Measurements from ENCODE around the gene ESPL1. TPM values are rescaled to one million over a fixed set of nuclear protein-coding genes. Genes with fewer than 3 reads are reported as not detected.

Gene ESPL1
- total and polyA plus RNA-seq, 2 of the 8 experiments (the other 6 are each of a cell fraction or from before 2014, with no cell fraction given): 31.8 to 52.7 TPM

GRCh38 chr12:53292426-53292825 lies 24.3 kb downstream of the ESPL1 start:
- Histone ChIP-seq H3K4me2 (ENCODE audit: insufficient read depth in 1 of 2, low read depth in 2 of 2, low read length in 2 of 2) (no peak overlapping the region), H3K14ac (ENCODE audit: insufficient read length) (no peak overlapping the region), H4K91ac (replicated peaks; ENCODE audit: insufficient read length, low read length) (no peak overlapping the region), H3K18ac (ENCODE audit: extremely low read depth, low read length) (no peak overlapping the region), H2BK12ac (ENCODE audit: low read depth, low read length) (no peak overlapping the region), H3K23ac (ENCODE audit: insufficient read length) (no peak overlapping the region), H4K8ac (ENCODE audit: extremely low read depth, insufficient read depth, low read length) (no peak overlapping the region), H3K4ac (replicated peaks; ENCODE audit: insufficient read length, low read depth, low read length) (no peak overlapping the region), H3K4me1 (replicated peaks in 1 of 4; ENCODE audit: control insufficient read depth in 3 of 4, insufficient read depth in 4 of 4, low read length in 3 of 4) (peaks cover 0 to 2% (median under 1%) of the 10 kb centered on the region in 4 experiments; a peak in 3 of 7 replicates), H3K9me3 (ENCODE audit: insufficient read depth in 2 of 2, low read depth in 1 of 2, low read length in 1 of 2) (no peaks in the 10 kb centered on the region), H3K56ac (replicated peaks; ENCODE audit: insufficient read length, low read depth, low read length) (no peak overlapping the region), H2BK120ac (replicated peaks; ENCODE audit: low read depth, low read length) (no peak overlapping the region), H3K9ac (replicated peaks in 1 of 4; ENCODE audit: extremely low read depth in 1 of 4, low read depth in 3 of 4, low read length in 3 of 4) (no peak overlapping the region), H2AK5ac (ENCODE audit: low read depth, low read length) (no peak overlapping the region), H3K36me3 (ENCODE audit: control insufficient read depth in 2 of 4, insufficient read depth in 4 of 4, low read length in 3 of 4) (peaks cover 19 to 39% (median 34%) of the 10 kb centered on the region in 4 experiments), H2AFZ (ENCODE audit: low read length) (no peak overlapping the region), H2BK15ac (ENCODE audit: low read length) (no peak overlapping the region), H3K4me3 (ENCODE audit: extremely low read depth in 1 of 4, insufficient read depth in 2 of 4, low read depth in 3 of 4, low read length in 4 of 4) (no peak overlapping the region), H4K5ac (ENCODE audit: insufficient read length, low read depth, low read length) (no peak overlapping the region), H3K79me2 (ENCODE audit: control insufficient read depth in 1 of 2, insufficient read depth in 2 of 2, low read length in 2 of 2) (peaks cover 5 to 15% of the 10 kb centered on the region in 2 experiments; a peak in 3 of 4 replicates), H2BK5ac (ENCODE audit: low read depth, low read length) (no peak overlapping the region), H3K27ac (ENCODE audit: low read depth, low read length) (no peak overlapping the region), H2BK20ac (ENCODE audit: low read length) (no peak overlapping the region), H4K20me1 (replicated peaks in 1 of 2; ENCODE audit: control insufficient read depth in 1 of 2, insufficient read depth in 2 of 2, low read length in 2 of 2) (peaks cover 3 to 5% of the 10 kb centered on the region in 2 experiments), H3K23me2 (ENCODE audit: low read depth, low read length) (peaks cover 4% of the 10 kb centered on the region), H3K27me3 (replicated peaks in 1 of 4; ENCODE audit: control insufficient read depth in 3 of 4, extremely low read depth in 1 of 4, insufficient read depth in 3 of 4, low read length in 3 of 4) (no peaks in the 10 kb centered on the region), H3K79me1 (ENCODE audit: low read depth, low read length) (no peaks in the 10 kb centered on the region)
- ChIA-PET POLR2A (ENCODE audit: partially characterized antibody) (interaction anchor here (0.7 to 6.7 kb wide), 10 partner anchors 10 to 208 kb away, joined by 3 to 76 read pairs (median 5); partner anchors contain the start of gene TARBP2), CTCF (ENCODE audit: partially characterized antibody) (interaction anchor here (0.9 to 28.3 kb wide), 8 partner anchors 10 to 133 kb away, joined by 3 to 573 read pairs (median 6); partner anchors contain the start of genes AAAS, ESPL1 and ITGB7)
- TF ChIP-seq, protein P1, sequence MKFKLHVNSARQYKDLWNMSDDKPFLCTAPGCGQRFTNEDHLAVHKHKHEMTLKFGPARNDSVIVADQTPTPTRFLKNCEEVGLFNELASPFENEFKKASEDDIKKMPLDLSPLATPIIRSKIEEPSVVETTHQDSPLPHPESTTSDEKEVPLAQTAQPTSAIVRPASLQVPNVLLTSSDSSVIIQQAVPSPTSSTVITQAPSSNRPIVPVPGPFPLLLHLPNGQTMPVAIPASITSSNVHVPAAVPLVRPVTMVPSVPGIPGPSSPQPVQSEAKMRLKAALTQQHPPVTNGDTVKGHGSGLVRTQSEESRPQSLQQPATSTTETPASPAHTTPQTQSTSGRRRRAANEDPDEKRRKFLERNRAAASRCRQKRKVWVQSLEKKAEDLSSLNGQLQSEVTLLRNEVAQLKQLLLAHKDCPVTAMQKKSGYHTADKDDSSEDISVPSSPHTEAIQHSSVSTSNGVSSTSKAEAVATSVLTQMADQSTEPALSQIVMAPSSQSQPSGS (IDR thresholded peaks at IDR 0.05; ENCODE audit: low read length): no peak
- no peak for TF ChIP-seq NANOG (IDR thresholded peaks at IDR 0.05; ENCODE audit: insufficient read depth, low read depth, low read length, poor library complexity, severe bottlenecking)
- TF ChIP-seq SIN3A (conservative IDR thresholded peaks at IDR 0.05 in 1 of 2, IDR thresholded peaks at IDR 0.05 in 1 of 2; ENCODE audit: low read depth in 1 of 2, low read length in 2 of 2): no peak
- TF ChIP-seq FOSL1 (IDR thresholded peaks at IDR 0.05; ENCODE audit: insufficient read depth, low read depth, low read length): no peak
- TF ChIP-seq KDM1A (IDR thresholded peaks at IDR 0.05; ENCODE audit: borderline replicate concordance, low read length): no peak
- TF ChIP-seq ATF3 (IDR thresholded peaks at IDR 0.05; ENCODE audit: insufficient read depth, low read depth, low read length): no peak
- TF ChIP-seq SAP30 (IDR thresholded peaks at IDR 0.05; ENCODE audit: insufficient read depth, insufficient replicate concordance, low read length): no peak
- TF ChIP-seq SP4 (IDR thresholded peaks at IDR 0.05; ENCODE audit: low read length): no peak
- no peak for TF ChIP-seq GABPA (IDR thresholded peaks at IDR 0.05; ENCODE audit: borderline replicate concordance, insufficient read depth, low read length)
- TF ChIP-seq TAF7 (optimal IDR thresholded peaks at IDR 0.05; ENCODE audit: borderline replicate concordance, low read depth, low read length): no peak
- DNase-seq (ENCODE audit: low read depth in 1 of 2, low spot score in 2 of 2): no peak
- no peak for FAIRE-seq
